Panc1 (cell line): ENCODE results near the gene SRCIN1.

ENCODE experiments used
- CTCF ChIP-seq: fragments of 450-650 bp; IDR thresholded peaks from 2 replicates; pipeline ENCODE4 v1.5.1; 2017; ENCODE audit warnings: mild to moderate bottlenecking
- POLR2AphosphoS5 ChIP-seq: IDR thresholded peaks from 2 replicates; pipeline ENCODE4 v1.6.1; 2012; ENCODE audit warnings: mild to moderate bottlenecking, low read depth, low read length, moderate library complexity
- SIN3A ChIP-seq: IDR thresholded peaks from 2 replicates; pipeline ENCODE4 v1.6.1; 2012; ENCODE audit warnings: low read depth, mild to moderate bottlenecking, low read length, moderate library complexity, borderline replicate concordance; ENCODE audit not compliant: insufficient read depth
- TCF7L2 ChIP-seq: IDR thresholded peaks from 2 replicates; pipeline ENCODE4 v1.6.1; 2011; ENCODE audit warnings: mild to moderate bottlenecking, low read depth, low read length, inconsistent platforms
- TF ChIP-seq, protein P1 (sequence below), 2 experiments: IDR thresholded peaks; 2 replicates each; pipeline ENCODE4 v1.6.1; 2011 to 2012; ENCODE audit warnings: low read depth in 2 of 2, control low read depth in 1 of 2, low read length in 1 of 2, mild to moderate bottlenecking in 1 of 2, moderate library complexity in 1 of 2; ENCODE audit not compliant: insufficient read depth in 1 of 2

GRCh38 chr17:38512473-38513058, 93.2 kb downstream of the SRCIN1 start:
- TF ChIP-seq POLR2AphosphoS5 (no peak), CTCF (no peak), SIN3A (no peak), TCF7L2 (no peak)
- TF ChIP-seq, protein P1, sequence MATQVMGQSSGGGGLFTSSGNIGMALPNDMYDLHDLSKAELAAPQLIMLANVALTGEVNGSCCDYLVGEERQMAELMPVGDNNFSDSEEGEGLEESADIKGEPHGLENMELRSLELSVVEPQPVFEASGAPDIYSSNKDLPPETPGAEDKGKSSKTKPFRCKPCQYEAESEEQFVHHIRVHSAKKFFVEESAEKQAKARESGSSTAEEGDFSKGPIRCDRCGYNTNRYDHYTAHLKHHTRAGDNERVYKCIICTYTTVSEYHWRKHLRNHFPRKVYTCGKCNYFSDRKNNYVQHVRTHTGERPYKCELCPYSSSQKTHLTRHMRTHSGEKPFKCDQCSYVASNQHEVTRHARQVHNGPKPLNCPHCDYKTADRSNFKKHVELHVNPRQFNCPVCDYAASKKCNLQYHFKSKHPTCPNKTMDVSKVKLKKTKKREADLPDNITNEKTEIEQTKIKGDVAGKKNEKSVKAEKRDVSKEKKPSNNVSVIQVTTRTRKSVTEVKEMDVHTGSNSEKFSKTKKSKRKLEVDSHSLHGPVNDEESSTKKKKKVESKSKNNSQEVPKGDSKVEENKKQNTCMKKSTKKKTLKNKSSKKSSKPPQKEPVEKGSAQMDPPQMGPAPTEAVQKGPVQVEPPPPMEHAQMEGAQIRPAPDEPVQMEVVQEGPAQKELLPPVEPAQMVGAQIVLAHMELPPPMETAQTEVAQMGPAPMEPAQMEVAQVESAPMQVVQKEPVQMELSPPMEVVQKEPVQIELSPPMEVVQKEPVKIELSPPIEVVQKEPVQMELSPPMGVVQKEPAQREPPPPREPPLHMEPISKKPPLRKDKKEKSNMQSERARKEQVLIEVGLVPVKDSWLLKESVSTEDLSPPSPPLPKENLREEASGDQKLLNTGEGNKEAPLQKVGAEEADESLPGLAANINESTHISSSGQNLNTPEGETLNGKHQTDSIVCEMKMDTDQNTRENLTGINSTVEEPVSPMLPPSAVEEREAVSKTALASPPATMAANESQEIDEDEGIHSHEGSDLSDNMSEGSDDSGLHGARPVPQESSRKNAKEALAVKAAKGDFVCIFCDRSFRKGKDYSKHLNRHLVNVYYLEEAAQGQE (IDR thresholded peaks at IDR 0.05; ENCODE audit: insufficient read depth in 1 of 2, low read depth in 2 of 2, low read length in 1 of 2) = no peak
